SH-SY5Y (cell line): ENCODE measurements around the gene NR6A1.

Experiments
- GATA2 ChIP-seq: IDR thresholded peaks from 2 replicates; pipeline ENCODE4 v1.6.1; 2011; ENCODE audit warnings: mild to moderate bottlenecking, low read depth, low read length
- GATA3 ChIP-seq: IDR thresholded peaks from 2 replicates; pipeline ENCODE4 v1.6.1; 2011; ENCODE audit warnings: low read depth, mild to moderate bottlenecking, low read length, moderate library complexity

- TF ChIP-seq GATA2 (no peak), GATA3 (no peak)
These were observed 295.8 kb downstream of the NR6A1 start for GRCh38 chr9:124475158-124475867.
